ENCODE data around the gene STRN. TPM values are rescaled to one million over a fixed set of nuclear protein-coding genes. Genes with fewer than 3 reads are reported as not detected.

The STRN gene
- total and polyA plus RNA-seq, 10 of the 15 experiments (the other 5 are each of a cell fraction or from before 2014, with no cell fraction given): 1.00 to 19.2 (median 9.1) TPM

DNA sequence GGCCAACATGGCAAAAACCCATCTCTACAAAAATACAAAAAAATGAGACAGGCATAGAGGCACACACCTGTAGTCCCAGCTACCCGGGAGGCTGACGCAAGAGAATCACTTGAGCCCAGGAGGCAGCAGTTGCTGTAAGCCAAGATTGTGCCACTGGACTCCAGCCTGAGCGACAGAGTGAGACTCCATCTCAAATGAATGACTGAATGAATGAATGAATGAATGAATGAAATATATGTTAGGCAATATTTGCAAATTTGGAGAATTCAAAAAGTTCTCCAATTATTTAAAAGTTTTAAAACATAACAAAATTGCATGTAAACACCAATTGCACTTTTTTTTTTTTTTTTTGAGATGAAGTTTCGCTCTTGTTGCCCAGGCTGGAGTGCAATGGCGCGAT lies 61.7 kb downstream of the STRN start:
- H3K4me1 ChIP-seq (ENCODE audit: control insufficient read depth, insufficient read depth, low read length): no peaks in the 10 kb centered on the region
- ChIA-PET SMC1A (ENCODE audit: uncharacterized antibody, unreplicated experiment) (no interaction called here), CTCF (interaction anchor here (1.1 kb wide), 1 partner anchor 84 kb away, joined by 3 read pairs; no protein-coding TSS in a partner anchor), RAD21 (ENCODE audit: unreplicated experiment) (no interaction called here), POLR2A (no interaction called here)
- intact Hi-C loops (cut with micrococcal nuclease; ENCODE audit: unreplicated experiment) (no loop called here), in situ Hi-C loops (cut with MboI) (no loop called here)
- WGBS (ENCODE audit: insufficient coverage, insufficient replicate concordance, low lambda C conversion rate, missing lambda C conversion rate): 96% methylated on average over 3 of the region's 6 CpGs
- H4K20me1 ChIP-seq (ENCODE audit: control insufficient read depth, insufficient read depth): no peaks in the 10 kb centered on the region
- no peaks in the 10 kb centered on the region for H3K27me3 ChIP-seq (replicated peaks in 1 of 2; ENCODE audit: control insufficient read depth in 2 of 2, insufficient read depth in 2 of 2, low read length in 1 of 2)
- BruUV-seq (replicated peaks): no TSS peak
- H2AFZ ChIP-seq (ENCODE audit: control insufficient read depth, low read depth, low read length): no peak overlapping the region
- H3K4me2 ChIP-seq (ENCODE audit: control insufficient read depth, insufficient read depth): no peak overlapping the region
- ATAC-seq (no peak), FAIRE-seq (no peak), DNase-seq (ENCODE audit: low read depth, low spot score) (no peak)
- no peaks in the 10 kb centered on the region for H3K9me3 ChIP-seq (replicated peaks; ENCODE audit: control insufficient read depth, insufficient read depth, low read length)
- H3K27ac ChIP-seq (ENCODE audit: control insufficient read depth, insufficient read depth): no peak overlapping the region
- TF ChIP-seq ZNF24 (IDR thresholded peaks at IDR 0.05) (peak; percentile 86), IKZF1 (conservative IDR thresholded peaks at IDR 0.05) (no peak)
- H3K79me2 ChIP-seq (ENCODE audit: control insufficient read depth, insufficient read depth, low read length): no peaks in the 10 kb centered on the region
- no peak overlapping the region for H3K9ac ChIP-seq (ENCODE audit: control insufficient read depth, insufficient read depth, low read length)
- H3K36me3 ChIP-seq (ENCODE audit: control insufficient read depth in 2 of 2, insufficient read depth in 2 of 2, low read length in 1 of 2): no peaks in the 10 kb centered on the region; a peak in 2 of 4 replicates
- no peak overlapping the region for H3K4me3 ChIP-seq

GRCh38 chr2:36902385-36903120 lies 63.8 kb downstream of the STRN start:
- in situ Hi-C loops (cut with MboI): no loop called here
- no TSS peak for BruUV-seq (replicated peaks)
- DNase-seq (ENCODE audit: low read depth, low spot score): no peak

More at GRCh38 chr2:36902385-36903120, 63.8 kb downstream of the STRN start:
- Histone ChIP-seq H3K36me3 (ENCODE audit: control insufficient read depth in 2 of 2, insufficient read depth in 2 of 2, low read length in 1 of 2) (no peaks in the 10 kb centered on the region; a peak in 2 of 4 replicates), H3K27ac (ENCODE audit: control insufficient read depth, insufficient read depth) (no peak overlapping the region), H4K20me1 (ENCODE audit: control insufficient read depth, insufficient read depth) (no peaks in the 10 kb centered on the region), H3K9me3 (replicated peaks; ENCODE audit: control insufficient read depth, insufficient read depth, low read length) (no peaks in the 10 kb centered on the region), H2AFZ (ENCODE audit: control insufficient read depth, low read depth, low read length) (no peak overlapping the region), H3K4me3 (no peak overlapping the region), H3K27me3 (replicated peaks in 1 of 2; ENCODE audit: control insufficient read depth in 2 of 2, insufficient read depth in 2 of 2, low read length in 1 of 2) (no peaks in the 10 kb centered on the region), H3K79me2 (ENCODE audit: control insufficient read depth, insufficient read depth, low read length) (no peaks in the 10 kb centered on the region), H3K4me1 (ENCODE audit: control insufficient read depth, insufficient read depth, low read length) (no peaks in the 10 kb centered on the region), H3K9ac (ENCODE audit: control insufficient read depth, insufficient read depth, low read length) (no peak overlapping the region), H3K4me2 (ENCODE audit: control insufficient read depth, insufficient read depth) (no peak overlapping the region)
- ChIA-PET POLR2A (no interaction called here), CTCF (interaction anchor here (0.7 to 1.5 kb wide), 7 partner anchors 14 to 120 kb away, joined by 3 to 5 read pairs (median 3); no protein-coding TSS in a partner anchor), SMC1A (ENCODE audit: uncharacterized antibody, unreplicated experiment) (interaction anchor here (0.8 to 1.3 kb wide), 2 partner anchors 14 to 16 kb away, joined by 5 to 6 read pairs; no protein-coding TSS in a partner anchor), RAD21 (ENCODE audit: unreplicated experiment) (no interaction called here)
- intact Hi-C loops (cut with micrococcal nuclease; ENCODE audit: unreplicated experiment): no loop called here
- 97% methylated on average over 5 of the region's 5 CpGs for WGBS (ENCODE audit: insufficient coverage, insufficient replicate concordance, low lambda C conversion rate, missing lambda C conversion rate)
- TF ChIP-seq SMC3 (IDR thresholded peaks at IDR 0.05; ENCODE audit: borderline replicate concordance, low read length) (no peak), POU2F2 (IDR thresholded peaks at IDR 0.05; ENCODE audit: borderline replicate concordance, low read depth, low read length) (no peak), CHD1 (IDR thresholded peaks at IDR 0.05; ENCODE audit: low read depth, low read length) (no peak), SREBF2 (IDR thresholded peaks at IDR 0.05; ENCODE audit: low read length) (no peak), LARP7 (IDR thresholded peaks at IDR 0.05) (no peak)
- no peak for FAIRE-seq
- ATAC-seq: no peak

Data from GM12878 (cell line).